HepG2 (cell line): ENCODE results near the gene CSNK2A1. TPM values are rescaled to one million over a fixed set of nuclear protein-coding genes. Genes with fewer than 3 reads are reported as not detected.

Source experiments
- ARHGAP35 ChIP-seq: sonication (generic); formaldehyde crosslinking; IDR thresholded peaks from 2 replicates; pipeline ENCODE4 v1.9.0; 2022; ENCODE audit warnings: mild to moderate bottlenecking, inconsistent platforms, moderate library complexity, missing genetic modification reagents, borderline replicate concordance
- CBFB ChIP-seq: sonication (generic); formaldehyde crosslinking; IDR thresholded peaks from 2 replicates; pipeline ENCODE4 v1.4.0; 2020; ENCODE audit warnings: missing genetic modification reagents
- FLYWCH1 ChIP-seq: sonication (generic); formaldehyde crosslinking; IDR thresholded peaks from 2 replicates; pipeline ENCODE4 v1.8.1; 2023; ENCODE audit warnings: mild to moderate bottlenecking, missing genetic modification reagents
- FOXO1 ChIP-seq: sonication (generic); formaldehyde crosslinking; IDR thresholded peaks from 2 replicates; pipeline ENCODE4 v1.4.0; 2020; ENCODE audit warnings: missing genetic modification reagents
- KLF9 ChIP-seq: IDR thresholded peaks from 2 replicates; pipeline ENCODE4 v1.6.1; 2016; ENCODE audit warnings: low read depth
- NRL ChIP-seq: sonication (generic); formaldehyde crosslinking; IDR thresholded peaks from 2 replicates; pipeline ENCODE4 v1.5.0; 2020; ENCODE audit warnings: missing genetic modification reagents, mild to moderate bottlenecking, moderate library complexity, borderline replicate concordance
- REL ChIP-seq: sonication (generic); formaldehyde crosslinking; conservative IDR thresholded peaks from 2 replicates; pipeline ENCODE4 v1.8.0; 2022; ENCODE audit warnings: mild to moderate bottlenecking, missing genetic modification reagents, moderate library complexity
- RFXAP ChIP-seq: sonication (generic); formaldehyde crosslinking; IDR thresholded peaks from 2 replicates; pipeline ENCODE4 v1.4.0; 2020; ENCODE audit warnings: missing genetic modification reagents, borderline replicate concordance
- SIN3A ChIP-seq: IDR thresholded peaks from 2 replicates; pipeline ENCODE4 v1.6.1; 2011; ENCODE audit warnings: low read depth, mild to moderate bottlenecking, control low read depth, low read length, borderline replicate concordance
- SNRNP70 ChIP-seq: fragments of 200-400 bp; formaldehyde crosslinking; IDR thresholded peaks from 2 replicates; pipeline ENCODE4 v1.6.1; 2017; ENCODE audit warnings: mild to moderate bottlenecking, low read depth, low read length, moderate library complexity
- SOX13 ChIP-seq, 3 experiments: fragments of 450-650 bp in 1 of 3; sonication (generic) in 1 of 3; formaldehyde crosslinking in 1 of 3; IDR thresholded peaks in 2 of 3; conservative IDR thresholded peaks in 1 of 3; 2 replicates each; pipeline versions ENCODE4 v1.5.0 to v1.6.1; 2016 to 2020; ENCODE audit warnings: antibody characterized with exemption in 1 of 3, mild to moderate bottlenecking in 1 of 3, missing compliant biosample characterization in 1 of 3, missing genetic modification reagents in 1 of 3, moderate library complexity in 1 of 3
- TP53 ChIP-seq: sonication (generic); formaldehyde crosslinking; conservative IDR thresholded peaks from 2 replicates; pipeline ENCODE4 v1.4.0; 2020; ENCODE audit warnings: missing genetic modification reagents
- ZMYM2 ChIP-seq: sonication (generic); formaldehyde crosslinking; IDR thresholded peaks from 2 replicates; pipeline ENCODE4 v1.8.0; 2022; ENCODE audit warnings: mild to moderate bottlenecking, missing genetic modification reagents
- ZNF24 ChIP-seq: fragments of 450-650 bp; IDR thresholded peaks from 2 replicates; pipeline ENCODE4 v1.6.1; 2017; ENCODE audit warnings: antibody characterized with exemption, mild to moderate bottlenecking
- ZNF432 ChIP-seq: sonication (generic); formaldehyde crosslinking; IDR thresholded peaks from 2 replicates; pipeline ENCODE4 v1.5.0; 2020; ENCODE audit warnings: missing genetic modification reagents, mild to moderate bottlenecking, borderline replicate concordance
- ZNF547 ChIP-seq: sonication (generic); formaldehyde crosslinking; IDR thresholded peaks from 2 replicates; pipeline ENCODE4 v1.5.1; 2020; ENCODE audit warnings: mild to moderate bottlenecking, missing genetic modification reagents
- ZNF569 ChIP-seq: sonication (generic); formaldehyde crosslinking; IDR thresholded peaks from 2 replicates; pipeline ENCODE4 v1.5.0; 2020; ENCODE audit warnings: mild to moderate bottlenecking, missing genetic modification reagents, moderate library complexity, borderline replicate concordance
- ZNF713 ChIP-seq: sonication (generic); formaldehyde crosslinking; IDR thresholded peaks from 2 replicates; pipeline ENCODE4 v1.4.0; 2020; ENCODE audit warnings: mild to moderate bottlenecking, missing genetic modification reagents
- ZNF841 ChIP-seq: sonication (generic); formaldehyde crosslinking; IDR thresholded peaks from 2 replicates; pipeline ENCODE4 v1.8.1; 2023; ENCODE audit warnings: missing genetic modification reagents, borderline replicate concordance
- polyA plus RNA-seq, 8 experiments: library from polyadenylated mRNA; depleted of rRNA in 3 of 8; stranded (reverse) in 7 of 8; unstranded in 1 of 8; fragments of >200 nt; fragmentation: Illumina TruSeq in 4 of 8; extraction: Trizol in 4 of 8; gene quantifications; 2 replicates each; pipeline versions ENCODE4 v1.2.1 to v1.2.3, GENCODE V29; 2011 to 2016; ENCODE audit warnings: low read depth in 4 of 8, missing spikeins in 1 of 8, mixed read lengths in 1 of 8; ENCODE audit not compliant: insufficient read depth in 1 of 8
- total RNA-seq, 5 experiments: library from RNA; depleted of rRNA; stranded (reverse); fragments of >200 nt; fragmentation: Illumina TruSeq; extraction: Trizol; gene quantifications; 2 replicates each; pipeline ENCODE4 v1.2.3, GENCODE V29; 2016; ENCODE audit warnings: low read depth in 1 of 5
- TF ChIP-seq, protein P1 (sequence below), 2 experiments: IDR thresholded peaks; 2 replicates each; pipeline ENCODE4 v1.6.1; 2011 to 2012; ENCODE audit warnings: low read length in 2 of 2, borderline replicate concordance in 1 of 2, low read depth in 1 of 2, mild to moderate bottlenecking in 1 of 2, moderate library complexity in 1 of 2
- TF ChIP-seq, protein P2 (sequence below): sonication (generic); formaldehyde crosslinking; IDR thresholded peaks from 2 replicates; pipeline ENCODE4 v1.4.0; 2020; ENCODE audit warnings: missing genetic modification reagents, mild to moderate bottlenecking, borderline replicate concordance
- TF ChIP-seq, protein P3 (sequence below): sonication (generic); formaldehyde crosslinking; IDR thresholded peaks from 2 replicates; pipeline ENCODE4 v1.9.0; 2021; ENCODE audit warnings: missing genetic modification reagents, borderline replicate concordance

CSNK2A1 gene
- total and polyA plus RNA-seq, 2 of the 13 experiments (the other 11 are each of a cell fraction or from before 2014, with no cell fraction given) = 153 to 231 TPM

DNA sequence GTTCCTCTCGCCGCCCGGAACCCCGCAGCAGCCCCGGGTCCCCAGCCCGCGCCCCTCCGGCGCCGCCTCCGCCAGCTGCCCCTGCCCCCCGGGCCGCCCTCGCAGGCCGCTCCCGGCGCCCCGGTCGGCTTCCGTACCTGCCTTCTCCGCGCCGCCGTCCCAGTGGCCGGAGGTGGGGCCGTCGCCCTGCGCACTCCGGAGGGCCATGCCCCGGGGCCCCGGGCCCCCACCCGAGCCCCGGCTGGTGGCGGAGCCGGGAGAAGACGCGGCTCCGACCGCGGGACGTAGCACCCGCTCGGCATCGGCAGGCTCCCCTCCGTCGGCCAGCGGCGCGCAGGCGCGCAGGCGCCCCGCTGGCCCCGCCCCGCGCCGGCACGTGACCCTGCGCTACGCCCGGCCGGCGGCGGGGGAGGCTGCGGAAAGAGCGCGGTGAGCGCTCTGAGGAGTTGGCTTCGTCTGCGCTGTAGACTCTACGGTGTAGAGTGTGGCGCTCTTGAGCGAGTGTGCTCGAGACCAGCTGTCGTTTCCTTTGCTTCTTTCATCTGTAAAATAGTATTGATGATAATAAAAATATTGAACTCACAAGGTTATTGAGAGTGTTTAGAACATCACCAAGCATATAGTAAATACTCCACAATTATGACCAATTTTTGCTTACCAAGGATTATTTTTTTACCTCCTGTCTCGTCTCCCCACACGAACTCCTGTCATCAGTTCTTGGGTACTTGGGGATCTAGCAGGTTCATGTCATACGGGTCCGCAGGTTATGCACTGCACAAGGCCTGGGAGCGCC, 81.2 kb downstream of the CSNK2A1 start, which contains the start of gene TBC1D20 (continued):
- TF ChIP-seq RFXAP (CRISPR knock-in tag) (peak; percentile 71; the same call in 1 of the 2 replicates), ZNF841 (CRISPR knock-in tag) (no peak), NRL (CRISPR knock-in tag) (no peak; the same call in 1 of the 2 replicates), SOX13 (IDR thresholded peaks at IDR 0.05) (no peak), SOX13 (CRISPR knock-in tag; conservative IDR thresholded peaks at IDR 0.05 in 1 of 2, IDR thresholded peaks at IDR 0.05 in 1 of 2) (peak in 1 of 2 experiments; percentile 24; a peak in 1 of 4 replicates), SNRNP70 (no peak), TP53 (CRISPR knock-in tag) (no peak), FOXO1 (CRISPR knock-in tag) (no peak), SIN3A (no peak), ZNF24 (no peak; the same call in 1 of the 2 replicates), REL (CRISPR knock-in tag) (no peak), KLF9 (CRISPR knock-in tag) (no peak), ZNF569 (no peak), FLYWCH1 (CRISPR knock-in tag) (no peak), ZNF547 (CRISPR knock-in tag) (no peak), ZNF713 (no peak), ZNF432 (CRISPR knock-in tag) (no peak), ZMYM2 (CRISPR knock-in tag) (0 out of 2 replicates have a peak, but pooled peaks have one; percentile 38), CBFB (CRISPR knock-in tag) (no peak), ARHGAP35 (CRISPR knock-in tag) (no peak)
- TF ChIP-seq, protein P1, sequence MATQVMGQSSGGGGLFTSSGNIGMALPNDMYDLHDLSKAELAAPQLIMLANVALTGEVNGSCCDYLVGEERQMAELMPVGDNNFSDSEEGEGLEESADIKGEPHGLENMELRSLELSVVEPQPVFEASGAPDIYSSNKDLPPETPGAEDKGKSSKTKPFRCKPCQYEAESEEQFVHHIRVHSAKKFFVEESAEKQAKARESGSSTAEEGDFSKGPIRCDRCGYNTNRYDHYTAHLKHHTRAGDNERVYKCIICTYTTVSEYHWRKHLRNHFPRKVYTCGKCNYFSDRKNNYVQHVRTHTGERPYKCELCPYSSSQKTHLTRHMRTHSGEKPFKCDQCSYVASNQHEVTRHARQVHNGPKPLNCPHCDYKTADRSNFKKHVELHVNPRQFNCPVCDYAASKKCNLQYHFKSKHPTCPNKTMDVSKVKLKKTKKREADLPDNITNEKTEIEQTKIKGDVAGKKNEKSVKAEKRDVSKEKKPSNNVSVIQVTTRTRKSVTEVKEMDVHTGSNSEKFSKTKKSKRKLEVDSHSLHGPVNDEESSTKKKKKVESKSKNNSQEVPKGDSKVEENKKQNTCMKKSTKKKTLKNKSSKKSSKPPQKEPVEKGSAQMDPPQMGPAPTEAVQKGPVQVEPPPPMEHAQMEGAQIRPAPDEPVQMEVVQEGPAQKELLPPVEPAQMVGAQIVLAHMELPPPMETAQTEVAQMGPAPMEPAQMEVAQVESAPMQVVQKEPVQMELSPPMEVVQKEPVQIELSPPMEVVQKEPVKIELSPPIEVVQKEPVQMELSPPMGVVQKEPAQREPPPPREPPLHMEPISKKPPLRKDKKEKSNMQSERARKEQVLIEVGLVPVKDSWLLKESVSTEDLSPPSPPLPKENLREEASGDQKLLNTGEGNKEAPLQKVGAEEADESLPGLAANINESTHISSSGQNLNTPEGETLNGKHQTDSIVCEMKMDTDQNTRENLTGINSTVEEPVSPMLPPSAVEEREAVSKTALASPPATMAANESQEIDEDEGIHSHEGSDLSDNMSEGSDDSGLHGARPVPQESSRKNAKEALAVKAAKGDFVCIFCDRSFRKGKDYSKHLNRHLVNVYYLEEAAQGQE (IDR thresholded peaks at IDR 0.05; ENCODE audit: borderline replicate concordance in 1 of 2, low read depth in 1 of 2, low read length in 2 of 2) = no peak
- TF ChIP-seq, protein P2, sequence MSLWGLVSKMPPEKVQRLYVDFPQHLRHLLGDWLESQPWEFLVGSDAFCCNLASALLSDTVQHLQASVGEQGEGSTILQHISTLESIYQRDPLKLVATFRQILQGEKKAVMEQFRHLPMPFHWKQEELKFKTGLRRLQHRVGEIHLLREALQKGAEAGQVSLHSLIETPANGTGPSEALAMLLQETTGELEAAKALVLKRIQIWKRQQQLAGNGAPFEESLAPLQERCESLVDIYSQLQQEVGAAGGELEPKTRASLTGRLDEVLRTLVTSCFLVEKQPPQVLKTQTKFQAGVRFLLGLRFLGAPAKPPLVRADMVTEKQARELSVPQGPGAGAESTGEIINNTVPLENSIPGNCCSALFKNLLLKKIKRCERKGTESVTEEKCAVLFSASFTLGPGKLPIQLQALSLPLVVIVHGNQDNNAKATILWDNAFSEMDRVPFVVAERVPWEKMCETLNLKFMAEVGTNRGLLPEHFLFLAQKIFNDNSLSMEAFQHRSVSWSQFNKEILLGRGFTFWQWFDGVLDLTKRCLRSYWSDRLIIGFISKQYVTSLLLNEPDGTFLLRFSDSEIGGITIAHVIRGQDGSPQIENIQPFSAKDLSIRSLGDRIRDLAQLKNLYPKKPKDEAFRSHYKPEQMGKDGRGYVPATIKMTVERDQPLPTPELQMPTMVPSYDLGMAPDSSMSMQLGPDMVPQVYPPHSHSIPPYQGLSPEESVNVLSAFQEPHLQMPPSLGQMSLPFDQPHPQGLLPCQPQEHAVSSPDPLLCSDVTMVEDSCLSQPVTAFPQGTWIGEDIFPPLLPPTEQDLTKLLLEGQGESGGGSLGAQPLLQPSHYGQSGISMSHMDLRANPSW = no peak
- TF ChIP-seq, protein P3, sequence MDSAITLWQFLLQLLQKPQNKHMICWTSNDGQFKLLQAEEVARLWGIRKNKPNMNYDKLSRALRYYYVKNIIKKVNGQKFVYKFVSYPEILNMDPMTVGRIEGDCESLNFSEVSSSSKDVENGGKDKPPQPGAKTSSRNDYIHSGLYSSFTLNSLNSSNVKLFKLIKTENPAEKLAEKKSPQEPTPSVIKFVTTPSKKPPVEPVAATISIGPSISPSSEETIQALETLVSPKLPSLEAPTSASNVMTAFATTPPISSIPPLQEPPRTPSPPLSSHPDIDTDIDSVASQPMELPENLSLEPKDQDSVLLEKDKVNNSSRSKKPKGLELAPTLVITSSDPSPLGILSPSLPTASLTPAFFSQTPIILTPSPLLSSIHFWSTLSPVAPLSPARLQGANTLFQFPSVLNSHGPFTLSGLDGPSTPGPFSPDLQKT (CRISPR knock-in tag) = no peak
